ENCODE data around the gene CRACDL.

- TF ChIP-seq, protein P1, sequence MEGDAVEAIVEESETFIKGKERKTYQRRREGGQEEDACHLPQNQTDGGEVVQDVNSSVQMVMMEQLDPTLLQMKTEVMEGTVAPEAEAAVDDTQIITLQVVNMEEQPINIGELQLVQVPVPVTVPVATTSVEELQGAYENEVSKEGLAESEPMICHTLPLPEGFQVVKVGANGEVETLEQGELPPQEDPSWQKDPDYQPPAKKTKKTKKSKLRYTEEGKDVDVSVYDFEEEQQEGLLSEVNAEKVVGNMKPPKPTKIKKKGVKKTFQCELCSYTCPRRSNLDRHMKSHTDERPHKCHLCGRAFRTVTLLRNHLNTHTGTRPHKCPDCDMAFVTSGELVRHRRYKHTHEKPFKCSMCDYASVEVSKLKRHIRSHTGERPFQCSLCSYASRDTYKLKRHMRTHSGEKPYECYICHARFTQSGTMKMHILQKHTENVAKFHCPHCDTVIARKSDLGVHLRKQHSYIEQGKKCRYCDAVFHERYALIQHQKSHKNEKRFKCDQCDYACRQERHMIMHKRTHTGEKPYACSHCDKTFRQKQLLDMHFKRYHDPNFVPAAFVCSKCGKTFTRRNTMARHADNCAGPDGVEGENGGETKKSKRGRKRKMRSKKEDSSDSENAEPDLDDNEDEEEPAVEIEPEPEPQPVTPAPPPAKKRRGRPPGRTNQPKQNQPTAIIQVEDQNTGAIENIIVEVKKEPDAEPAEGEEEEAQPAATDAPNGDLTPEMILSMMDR (IDR thresholded peaks at IDR 0.05): no peak
- no peak for TF ChIP-seq POLR2A (IDR thresholded peaks at IDR 0.05)
These were observed 154.2 kb downstream of the CRACDL start for GRCh38 chr2:98781822-98782221.

Data from adrenal gland (tissue), 5 donors.